Endothelial cell of umbilical vein (primary cell): Measurements from ENCODE around the gene PKD1L1. TPM values are rescaled to one million over a fixed set of nuclear protein-coding genes. Genes with fewer than 3 reads are reported as not detected.

Experiments
- BruUV-seq: library from RNA; stranded (reverse); fragments of 400-500 nt; replicated peaks from 2 replicates; lab custom pipeline; 2021; lab: Mats Ljungman, UMichigan
- CTCF ChIA-PET: fragments of 300-600, 350-600 bp; sonication (Branson Sonifier 250); formaldehyde crosslinking; loops from one replicate; lab custom pipeline; 2021; ENCODE audit warnings: antibody characterized with exemption, inconsistent platforms; lab: Charles Lee
- POLR2A ChIA-PET: fragments of 300-600, 350-600 bp; sonication (Branson Sonifier 250); formaldehyde crosslinking; loops from one replicate; lab custom pipeline; 2021; ENCODE audit warnings: antibody characterized with exemption, inconsistent platforms; lab: Charles Lee
- DNase-seq: peaks from one replicate; pipeline ENCODE4 v3.0.0-alpha.2; 2011; ENCODE audit warnings: low read depth, low spot score
- FAIRE-seq: peaks from 2 replicates; lab custom pipeline; 2011; peaks lifted over from hg19 to GRCh38; lab: Jason Lieb, UNC
- H2AFZ ChIP-seq: 2 replicates; pipeline ENCODE4 v1.6.0; 2012; ENCODE audit warnings: low read depth, low read length, control low read depth, inconsistent platforms
- H3K27ac ChIP-seq: 2 replicates; pipeline ENCODE4 v1.5.1; 2011; ENCODE audit warnings: low read depth, mild to moderate bottlenecking, control low read depth, low read length, moderate library complexity; ENCODE audit not compliant: insufficient read depth
- H3K27me3 ChIP-seq, 2 experiments: 2 replicates each; pipeline versions ENCODE4 v1.6.0 to v1.6.1; 2011; ENCODE audit warnings: low read length in 2 of 2, mixed read lengths in 1 of 2; ENCODE audit not compliant: control insufficient read depth in 2 of 2, insufficient read depth in 2 of 2
- H3K36me3 ChIP-seq, 2 experiments: 2 replicates in 1 of 2; 3 replicates in 1 of 2; pipeline ENCODE4 v1.5.1; 2011; ENCODE audit warnings: low read length in 2 of 2, mild to moderate bottlenecking in 1 of 2, moderate library complexity in 1 of 2; ENCODE audit not compliant: control insufficient read depth in 2 of 2, insufficient read depth in 2 of 2; ENCODE audit errors: extremely low read depth in 1 of 2
- H3K4me1 ChIP-seq: 3 replicates; pipeline ENCODE4 v1.5.1; 2011; ENCODE audit warnings: mild to moderate bottlenecking, low read length; ENCODE audit not compliant: control insufficient read depth, insufficient read depth; ENCODE audit errors: extremely low read depth
- H3K4me2 ChIP-seq: 2 replicates; pipeline ENCODE4 v1.6.1; 2011; ENCODE audit warnings: low read length, control low read depth, mixed read lengths; ENCODE audit not compliant: insufficient read depth
- H3K4me3 ChIP-seq, 3 experiments: fragments of 200-600 bp in 1 of 3; sonication (generic), shearing (Covaris generic) in 1 of 3; replicated peaks in 1 of 3; 2 replicates each; pipeline ENCODE4 v1.5.1; 2011 to 2016; ENCODE audit warnings: control low read depth in 3 of 3, low read length in 3 of 3, mild to moderate bottlenecking in 2 of 3, inconsistent platforms in 1 of 3, low read depth in 1 of 3, moderate library complexity in 1 of 3; ENCODE audit not compliant: insufficient read depth in 1 of 3
- H3K79me2 ChIP-seq: 2 replicates; pipeline ENCODE4 v1.6.0; 2012; ENCODE audit warnings: low read length, inconsistent platforms; ENCODE audit not compliant: control insufficient read depth, insufficient read depth
- H3K9ac ChIP-seq: replicated peaks from 2 replicates; pipeline ENCODE3; 2011; ENCODE audit warnings: low read length, control low read depth; ENCODE audit not compliant: insufficient read depth; ENCODE audit errors: extremely low read depth
- H3K9me1 ChIP-seq: replicated peaks from 3 replicates; pipeline ENCODE4 v1.6.0; 2011; ENCODE audit warnings: mild to moderate bottlenecking, low read length; ENCODE audit not compliant: control insufficient read depth, insufficient read depth; ENCODE audit errors: extremely low read depth
- H3K9me3 ChIP-seq: replicated peaks from 2 replicates; pipeline ENCODE4 v1.5.1; 2012; ENCODE audit warnings: low read length, inconsistent platforms; ENCODE audit not compliant: control insufficient read depth, insufficient read depth
- H4K20me1 ChIP-seq: replicated peaks from 2 replicates; pipeline ENCODE3; 2011; ENCODE audit warnings: mild to moderate bottlenecking, low read length; ENCODE audit not compliant: control insufficient read depth, insufficient read depth; ENCODE audit errors: extremely low read depth
- EZH2 ChIP-seq: IDR thresholded peaks from 2 replicates; pipeline ENCODE4 v1.6.1; 2012; ENCODE audit warnings: borderline replicate concordance, low read depth, mild to moderate bottlenecking, moderate library complexity, low read length, inconsistent platforms; ENCODE audit not compliant: severe bottlenecking
- FOS ChIP-seq: IDR thresholded peaks from 2 replicates; pipeline ENCODE4 v1.6.1; 2011; ENCODE audit warnings: mild to moderate bottlenecking, low read length, moderate library complexity, borderline replicate concordance; ENCODE audit not compliant: insufficient read depth
- GATA2 ChIP-seq: IDR thresholded peaks from 2 replicates; pipeline ENCODE4 v1.7.0; 2011; ENCODE audit warnings: low read depth, mild to moderate bottlenecking, moderate library complexity, mixed read lengths, low read length; ENCODE audit not compliant: insufficient read length, insufficient read depth
- JUN ChIP-seq: IDR thresholded peaks from 2 replicates; pipeline ENCODE4 v1.6.1; 2011; ENCODE audit warnings: borderline replicate concordance, low read depth; ENCODE audit not compliant: insufficient read length, insufficient read depth
- MYC ChIP-seq: IDR thresholded peaks from one replicate; pipeline ENCODE4 v1.6.1; 2011; ENCODE audit warnings: mild to moderate bottlenecking, low read depth, low read length
- POLR2A ChIP-seq: IDR thresholded peaks from 2 replicates; pipeline ENCODE4 v1.6.1; 2012; ENCODE audit warnings: low read depth, mild to moderate bottlenecking, control low read depth, low read length
- POLR2AphosphoS5 ChIP-seq: IDR thresholded peaks from 2 replicates; pipeline ENCODE4 v1.6.1; 2012; ENCODE audit warnings: low read depth, mild to moderate bottlenecking, control low read depth, low read length, moderate library complexity; ENCODE audit not compliant: insufficient read depth
- dilution Hi-C: fragments of 300-500 bp; cut with MboI; formaldehyde crosslinking; loops from one replicate; pipeline ENCODE4 v1.15.0; 2019; ENCODE audit warnings: low sequenced_read_pairs; ENCODE audit not compliant: extremely low pct_ligation_motif_present
- intact Hi-C: fragments of 100-400 bp; cut with micrococcal nuclease; formaldehyde crosslinking; loops from one replicate; pipeline ENCODE4 v1.10.0; 2022
- polyA plus RNA-seq, 4 experiments: library from polyadenylated mRNA; depleted of rRNA in 3 of 4; stranded (reverse) in 3 of 4; unstranded in 1 of 4; fragments of >200 nt; gene quantifications; 2 replicates each; pipeline versions ENCODE4 v1.2.1 to v1.2.3, GENCODE V29; 2011 to 2012; ENCODE audit warnings: missing spikeins in 1 of 4
- total RNA-seq: library from RNA; stranded (reverse); gene quantifications from 2 replicates; pipeline ENCODE4 v1.2.3, GENCODE V29; 2021
- TF ChIP-seq, protein P1 (sequence below): IDR thresholded peaks from 2 replicates; pipeline ENCODE4 v1.6.1; 2011; ENCODE audit not compliant: insufficient read depth, insufficient read length
- TF ChIP-seq, protein P2 (sequence below), 2 donors: IDR thresholded peaks; 1 replicate in 1 of 2; 2 replicates in 1 of 2; pipeline ENCODE4 v1.5.1; 2011; ENCODE audit warnings: low read length in 2 of 2, mild to moderate bottlenecking in 2 of 2, moderate library complexity in 2 of 2, control low read depth in 1 of 2, inconsistent platforms in 1 of 2, low read depth in 1 of 2; ENCODE audit not compliant: insufficient read depth in 1 of 2; ENCODE audit errors: extremely low read depth in 1 of 2

Gene PKD1L1
- total and polyA plus RNA-seq, 2 donors (not counting 3 experiments of a cell fraction or from before 2014, with no cell fraction given): 4.1 to 5.9 TPM

DNA sequence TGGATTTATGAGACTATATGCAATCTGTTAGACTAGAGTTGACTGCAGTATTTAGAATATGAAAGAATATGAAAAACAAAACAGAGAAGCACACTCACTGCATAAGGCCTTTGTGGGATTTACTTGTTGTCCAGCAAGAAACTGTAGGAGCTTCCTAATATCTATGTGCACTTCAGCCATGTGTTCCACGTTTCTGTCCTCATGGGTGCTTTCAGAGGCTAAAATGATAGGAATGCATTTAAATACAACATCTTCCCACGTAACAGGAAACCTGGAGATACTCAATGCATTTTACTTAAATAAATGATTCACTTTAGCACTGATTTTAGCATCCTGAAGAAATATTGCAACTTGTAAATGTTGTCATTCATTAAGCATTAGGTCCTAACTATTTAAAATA, 19.4 kb upstream of the PKD1L1 start:
- ChIA-PET POLR2A (interaction anchor here (0.7 kb wide), 1 partner anchor 23 kb away, joined by 8 read pairs; no protein-coding TSS in a partner anchor), CTCF (interaction anchor here (1.0 to 9.6 kb wide), 2 partner anchors 11 to 19 kb away, joined by 3 to 371 read pairs; partner anchors contain the start of gene PKD1L1)
- Histone ChIP-seq H3K9me3 (no peaks in the 10 kb centered on the region), H3K79me2 (peaks cover 1% of the 10 kb centered on the region), H3K36me3 (peaks cover 35 to 40% of the 10 kb centered on the region in 2 experiments), H3K27ac (no peak overlapping the region), H3K4me1 (peaks cover 32% of the 10 kb centered on the region), H3K27me3 (no peaks in the 10 kb centered on the region), H3K4me3 (no peak overlapping the region), H3K4me2 (no peak overlapping the region), H3K9ac (no peak overlapping the region), H2AFZ (no peak overlapping the region), H3K9me1 (no peaks in the 10 kb centered on the region), H4K20me1 (no peaks in the 10 kb centered on the region)
- TF ChIP-seq FOS: no peak
- TF ChIP-seq JUN: no peak
- TF ChIP-seq EZH2: no peak
- TF ChIP-seq POLR2AphosphoS5: no peak
- TF ChIP-seq, protein P1, sequence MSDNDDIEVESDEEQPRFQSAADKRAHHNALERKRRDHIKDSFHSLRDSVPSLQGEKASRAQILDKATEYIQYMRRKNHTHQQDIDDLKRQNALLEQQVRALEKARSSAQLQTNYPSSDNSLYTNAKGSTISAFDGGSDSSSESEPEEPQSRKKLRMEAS: no peak
- TF ChIP-seq GATA2: no peak
- no peak for TF ChIP-seq POLR2A
- TF ChIP-seq, protein P2, sequence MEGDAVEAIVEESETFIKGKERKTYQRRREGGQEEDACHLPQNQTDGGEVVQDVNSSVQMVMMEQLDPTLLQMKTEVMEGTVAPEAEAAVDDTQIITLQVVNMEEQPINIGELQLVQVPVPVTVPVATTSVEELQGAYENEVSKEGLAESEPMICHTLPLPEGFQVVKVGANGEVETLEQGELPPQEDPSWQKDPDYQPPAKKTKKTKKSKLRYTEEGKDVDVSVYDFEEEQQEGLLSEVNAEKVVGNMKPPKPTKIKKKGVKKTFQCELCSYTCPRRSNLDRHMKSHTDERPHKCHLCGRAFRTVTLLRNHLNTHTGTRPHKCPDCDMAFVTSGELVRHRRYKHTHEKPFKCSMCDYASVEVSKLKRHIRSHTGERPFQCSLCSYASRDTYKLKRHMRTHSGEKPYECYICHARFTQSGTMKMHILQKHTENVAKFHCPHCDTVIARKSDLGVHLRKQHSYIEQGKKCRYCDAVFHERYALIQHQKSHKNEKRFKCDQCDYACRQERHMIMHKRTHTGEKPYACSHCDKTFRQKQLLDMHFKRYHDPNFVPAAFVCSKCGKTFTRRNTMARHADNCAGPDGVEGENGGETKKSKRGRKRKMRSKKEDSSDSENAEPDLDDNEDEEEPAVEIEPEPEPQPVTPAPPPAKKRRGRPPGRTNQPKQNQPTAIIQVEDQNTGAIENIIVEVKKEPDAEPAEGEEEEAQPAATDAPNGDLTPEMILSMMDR (IDR thresholded peaks at IDR 0.05; ENCODE audit: extremely low read depth in 1 of 2, insufficient read depth in 1 of 2, low read depth in 1 of 2, low read length in 2 of 2): no peak
- no peak for TF ChIP-seq MYC
- intact Hi-C loops: no loop called here
- dilution Hi-C loops: no loop called here
- no TSS peak for BruUV-seq
- FAIRE-seq (no peak), DNase-seq (no peak)
